ENCODE measurements around the gene RGS14.
"Not testable (repeated sequence)": the region's sequence is repeated elsewhere in the genome, so short reads cannot be mapped to it uniquely, and the experiment has no call there.

RGS14 gene

DNA sequence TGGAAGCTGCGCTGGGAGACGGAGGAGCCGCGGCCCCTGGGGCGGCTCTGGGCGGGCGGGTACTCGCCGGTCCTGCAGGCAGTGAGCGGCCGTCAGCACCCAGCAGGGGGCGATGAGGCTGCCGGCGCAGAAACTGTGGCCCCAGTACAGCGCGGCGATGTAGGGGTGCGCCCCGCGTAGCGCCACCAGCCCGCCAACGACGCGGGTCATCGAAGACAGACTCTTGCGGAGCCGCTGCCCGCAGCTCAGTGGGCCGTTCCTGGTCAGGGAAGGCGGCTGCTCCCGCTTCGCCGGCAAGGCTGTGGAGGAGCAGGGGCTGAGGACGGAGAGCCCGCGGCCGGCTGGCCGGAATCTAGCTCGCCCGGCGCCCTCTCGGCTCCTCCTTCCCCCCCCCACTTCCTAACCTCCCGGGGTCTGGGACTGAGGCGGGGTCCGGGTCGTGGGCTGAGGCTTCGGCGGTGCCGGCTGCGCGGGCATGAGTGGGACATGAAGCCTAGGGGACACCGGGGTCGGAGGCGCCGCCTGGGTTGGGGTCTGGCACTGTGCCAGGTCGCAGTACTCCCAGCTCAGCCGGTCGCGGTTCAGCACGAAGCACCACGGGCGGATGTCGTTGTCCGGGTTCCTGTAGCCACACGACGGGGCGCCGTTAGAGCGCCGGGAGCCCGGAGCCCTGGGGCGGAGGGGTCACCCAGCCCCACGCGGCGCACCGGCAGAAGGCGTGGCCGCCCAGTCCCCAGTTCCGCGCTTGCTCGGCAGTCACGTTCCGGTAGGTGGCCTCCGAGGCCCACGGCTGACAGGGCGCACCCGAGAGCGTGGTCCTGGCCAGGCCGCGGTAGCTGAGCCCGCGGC lies 46.3 kb downstream of the RGS14 start:
- peak; percentile 93 for DNase-seq (ENCODE audit: low spot score)

DNA sequence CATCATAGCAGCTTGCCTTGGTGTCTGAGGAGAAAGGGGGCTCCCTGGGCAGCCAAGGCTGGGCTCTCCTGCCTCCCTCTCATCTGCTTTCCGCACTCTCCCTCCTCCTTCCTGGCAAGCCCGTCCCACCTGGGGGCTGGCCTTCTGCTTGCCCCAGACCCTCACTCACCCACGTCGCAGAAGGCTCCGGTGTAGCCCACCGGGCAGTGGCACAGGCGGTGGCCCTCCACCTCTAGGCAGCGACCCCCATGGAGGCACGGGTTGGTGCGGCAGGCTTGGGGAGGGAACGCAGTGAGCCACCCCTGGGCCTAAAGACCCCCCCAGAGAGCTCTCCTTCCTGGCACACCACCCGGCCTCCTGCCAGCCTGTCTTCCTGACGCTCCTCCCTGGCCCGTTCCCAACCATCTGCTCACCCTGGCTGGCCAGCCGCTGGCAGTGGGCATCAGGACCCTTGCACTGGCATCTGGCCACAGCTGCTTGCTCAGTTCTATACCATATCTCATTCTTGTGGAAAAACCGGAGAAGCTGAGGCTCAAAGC lies 47.0 kb downstream of the RGS14 start:
- no peak for DNase-seq (ENCODE audit: low spot score)

DNA sequence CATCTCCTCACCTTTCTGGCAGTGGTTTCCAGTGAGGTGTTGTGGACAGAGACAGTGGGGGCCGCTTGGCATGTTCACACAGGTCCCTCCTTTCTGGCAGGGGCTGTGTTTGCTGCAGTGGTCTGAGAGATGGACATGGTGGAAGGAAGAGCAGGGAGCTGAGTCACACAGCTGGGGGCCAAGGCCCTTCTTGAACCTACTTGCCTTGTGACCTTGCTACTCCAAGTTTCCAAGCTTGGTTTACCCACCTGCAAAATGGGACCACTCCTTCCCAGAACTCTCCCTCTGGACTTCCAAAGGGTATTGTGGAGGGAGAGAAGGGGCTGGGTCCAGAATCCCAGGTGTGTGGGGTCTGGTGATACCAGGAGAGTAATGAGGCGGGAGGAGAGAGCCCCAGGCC lies 47.6 kb downstream of the RGS14 start:
- DNase-seq (ENCODE audit: low spot score): no peak

DNA sequence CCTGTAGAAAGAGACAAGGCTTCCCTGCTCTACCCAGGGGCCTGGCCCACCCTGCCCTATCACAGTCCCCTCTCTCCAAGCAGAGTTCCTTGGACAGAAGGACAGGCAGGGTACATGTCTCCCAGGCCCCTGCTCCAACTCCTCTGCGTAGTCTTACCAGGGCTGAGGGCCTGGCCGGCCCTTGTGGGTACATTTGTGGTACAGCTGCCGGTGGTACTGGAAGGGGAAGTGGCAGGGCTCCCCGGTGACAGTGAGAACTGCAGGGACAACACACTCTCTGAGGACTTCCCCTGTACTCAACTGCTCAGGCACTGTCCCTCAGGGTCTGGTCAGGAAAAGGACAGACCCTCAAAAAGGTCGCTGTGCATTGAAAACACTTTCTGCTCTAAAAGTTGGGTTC lies 48.1 kb downstream of the RGS14 start:
- no peak for DNase-seq (ENCODE audit: low spot score)

DNA sequence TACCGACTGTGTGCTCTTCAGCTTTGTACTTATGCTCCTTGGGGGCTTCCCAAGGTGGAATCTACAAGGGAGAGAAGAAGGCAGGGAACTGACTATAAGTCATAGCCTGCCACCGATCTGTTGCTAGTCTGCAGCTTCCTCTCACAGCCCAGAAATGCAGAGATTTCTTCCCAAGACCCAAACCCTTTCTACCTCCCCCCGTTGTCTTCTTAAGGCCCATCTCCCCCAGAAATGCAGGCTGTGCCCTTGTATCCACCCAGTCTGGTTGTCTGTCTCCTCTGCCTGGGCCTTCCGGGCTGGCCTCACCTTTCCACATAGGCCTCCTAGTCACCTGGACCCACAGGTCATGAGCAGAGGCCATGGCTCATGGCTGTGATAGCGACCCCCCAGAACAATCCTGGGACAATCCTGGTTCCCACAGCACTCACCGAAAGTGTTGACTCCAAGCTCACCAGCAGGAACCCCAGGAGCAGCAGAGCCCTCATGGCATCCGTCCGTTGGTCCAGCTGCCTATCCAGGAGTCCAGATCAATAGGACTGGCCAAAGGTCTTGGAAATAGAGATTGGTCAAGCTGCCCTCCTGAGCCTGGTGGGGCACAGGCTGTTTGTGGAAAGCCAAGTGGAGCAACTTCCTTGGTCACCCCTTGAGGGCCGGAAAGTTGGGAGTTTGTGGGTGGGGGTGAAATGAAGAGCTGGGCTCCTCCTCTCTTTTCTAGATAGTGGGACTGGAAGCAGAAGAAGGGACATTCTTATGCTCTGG lies 51.5 kb downstream of the RGS14 start, which contains the start of gene F12:
Gene F12 (minus strand): TSS at position 522 of the 759 bp plus-strand sequence. CDS start 37 bp downstream, at position 485.
- no peak for DNase-seq (ENCODE audit: low spot score)

DNA sequence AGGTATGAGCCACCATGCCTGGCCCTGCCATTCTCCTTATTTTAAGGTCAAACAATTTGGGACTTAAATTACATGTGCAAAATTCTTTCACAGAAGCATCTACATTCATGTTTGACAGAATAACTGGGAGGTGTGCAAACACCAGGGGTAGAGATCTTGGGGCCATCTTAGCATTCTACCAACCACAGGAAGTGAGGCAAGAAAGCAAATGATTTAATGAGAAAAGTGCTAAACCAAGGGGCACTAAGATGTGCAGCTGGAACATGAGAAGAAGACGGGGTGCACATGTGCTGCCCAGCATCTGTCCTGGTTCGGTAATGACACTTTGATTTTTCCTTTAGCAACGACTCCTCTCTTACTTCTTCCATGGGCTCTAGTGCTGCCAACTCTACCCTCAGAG lies 52.9 kb downstream of the RGS14 start:
- no peak for DNase-seq (ENCODE audit: low spot score)

DNA sequence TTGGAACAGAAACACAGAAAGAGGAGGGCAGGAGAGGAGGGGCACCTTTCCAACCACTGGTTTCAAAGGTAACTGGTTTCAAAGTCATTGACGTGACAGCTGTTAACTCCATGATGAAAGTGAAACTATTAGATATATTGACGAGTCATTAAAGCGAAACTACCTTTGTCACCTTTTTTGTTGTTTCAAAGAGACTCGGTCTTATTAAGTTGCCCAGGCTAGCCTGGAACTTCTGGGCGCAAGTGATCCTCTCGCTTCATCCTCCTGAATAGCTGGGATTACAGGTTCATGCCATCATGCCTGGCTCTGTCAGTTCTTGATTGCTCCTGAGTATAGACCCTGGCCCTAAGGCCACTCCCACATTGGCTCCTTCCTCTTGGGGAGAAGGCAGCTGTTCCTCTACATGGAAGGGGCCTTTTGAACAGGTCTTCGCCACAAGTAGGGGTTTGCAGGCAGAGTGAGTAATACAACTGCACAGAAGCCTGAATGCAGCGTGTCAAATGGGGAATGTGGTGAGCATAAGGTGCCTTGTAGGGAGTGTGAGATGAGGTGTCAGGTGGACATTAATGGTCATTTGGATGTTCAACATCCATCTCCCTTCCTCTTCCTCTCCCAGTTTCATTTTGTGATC lies 55.0 kb downstream of the RGS14 start:
- no peak for DNase-seq (ENCODE audit: low spot score)

DNA sequence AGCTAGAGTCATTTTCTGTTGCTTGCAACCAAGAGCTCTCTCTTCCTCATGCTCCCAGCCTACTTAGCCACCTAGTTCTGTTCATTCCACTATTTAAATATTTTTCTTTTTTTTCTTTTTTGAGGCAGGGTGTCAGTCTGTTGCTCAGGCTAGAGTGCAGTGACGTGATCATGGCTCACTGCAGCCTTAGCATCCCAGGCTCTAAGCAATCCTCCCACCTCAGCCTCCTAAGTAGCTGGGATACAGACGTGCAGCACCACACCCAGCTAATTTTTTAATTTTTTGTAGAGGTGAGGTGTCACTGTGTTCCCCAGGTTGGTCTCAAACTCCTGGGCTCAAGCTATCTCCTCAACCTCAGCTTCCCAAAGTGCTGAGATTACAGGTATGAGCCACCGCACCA lies 56.8 kb downstream of the RGS14 start:
- no peak for DNase-seq (ENCODE audit: low spot score)

DNA sequence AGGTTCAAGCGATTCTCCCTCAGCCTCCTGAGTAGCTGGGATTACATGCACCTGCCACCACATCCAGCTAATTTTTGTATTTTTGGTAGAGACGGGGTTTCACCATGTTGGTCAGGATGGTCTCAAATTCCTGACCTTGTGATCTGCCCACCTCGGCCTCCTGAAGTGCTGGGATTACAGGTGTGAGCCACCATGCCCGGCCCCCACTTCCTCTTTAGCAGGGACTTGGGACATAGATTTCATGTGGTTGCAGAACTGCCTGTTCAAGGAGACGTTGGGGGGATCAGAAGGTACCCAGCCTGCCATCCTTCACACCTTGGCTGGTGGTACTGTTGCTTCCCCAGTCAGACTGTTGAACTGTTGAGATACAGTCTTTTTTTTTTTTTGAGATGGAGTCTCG lies 59.4 kb downstream of the RGS14 start:
- DNase-seq (ENCODE audit: low spot score): not testable (repeated sequence)

DNA sequence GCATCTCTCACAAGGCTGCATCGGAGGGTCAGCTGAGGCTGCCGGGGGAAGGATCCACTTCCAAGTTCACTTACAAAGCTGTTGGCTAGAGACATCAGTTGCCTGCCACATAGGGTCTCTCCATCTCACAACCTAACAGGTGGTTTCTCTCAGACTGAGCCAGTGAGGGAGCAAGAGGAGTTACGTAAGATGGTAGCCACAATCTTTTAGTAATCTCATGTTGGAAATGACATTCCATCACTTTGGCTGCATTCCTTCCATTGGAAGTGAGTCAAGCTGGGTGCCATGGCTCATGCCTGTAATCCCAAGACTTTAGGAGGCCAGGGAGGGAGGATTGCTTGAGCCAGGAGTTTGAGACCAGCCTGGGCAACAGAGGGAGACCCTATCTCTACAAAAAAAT lies 61.3 kb downstream of the RGS14 start:
- peak; percentile 24 for DNase-seq (ENCODE audit: low spot score)

DNA sequence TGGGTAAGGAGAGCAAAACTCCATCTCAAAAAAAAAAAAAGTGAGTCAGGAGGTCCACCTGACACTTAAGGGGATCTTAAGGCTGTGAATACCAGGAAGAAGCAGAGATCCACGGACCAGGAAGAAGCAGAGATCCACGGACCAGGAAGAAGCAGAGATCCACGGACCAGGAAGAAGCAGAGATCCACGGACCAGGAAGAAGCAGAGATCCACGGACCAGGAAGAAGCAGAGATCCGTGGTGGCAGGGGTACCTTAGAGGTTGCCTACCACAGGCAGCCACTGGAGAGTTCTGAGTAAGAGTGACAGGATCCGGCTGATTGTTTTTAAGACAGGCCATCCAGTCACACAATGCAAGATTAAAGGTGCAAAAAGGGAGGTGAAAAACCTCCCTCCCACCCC lies 62.7 kb downstream of the RGS14 start:
- DNase-seq (ENCODE audit: low spot score): not testable (repeated sequence)

DNA sequence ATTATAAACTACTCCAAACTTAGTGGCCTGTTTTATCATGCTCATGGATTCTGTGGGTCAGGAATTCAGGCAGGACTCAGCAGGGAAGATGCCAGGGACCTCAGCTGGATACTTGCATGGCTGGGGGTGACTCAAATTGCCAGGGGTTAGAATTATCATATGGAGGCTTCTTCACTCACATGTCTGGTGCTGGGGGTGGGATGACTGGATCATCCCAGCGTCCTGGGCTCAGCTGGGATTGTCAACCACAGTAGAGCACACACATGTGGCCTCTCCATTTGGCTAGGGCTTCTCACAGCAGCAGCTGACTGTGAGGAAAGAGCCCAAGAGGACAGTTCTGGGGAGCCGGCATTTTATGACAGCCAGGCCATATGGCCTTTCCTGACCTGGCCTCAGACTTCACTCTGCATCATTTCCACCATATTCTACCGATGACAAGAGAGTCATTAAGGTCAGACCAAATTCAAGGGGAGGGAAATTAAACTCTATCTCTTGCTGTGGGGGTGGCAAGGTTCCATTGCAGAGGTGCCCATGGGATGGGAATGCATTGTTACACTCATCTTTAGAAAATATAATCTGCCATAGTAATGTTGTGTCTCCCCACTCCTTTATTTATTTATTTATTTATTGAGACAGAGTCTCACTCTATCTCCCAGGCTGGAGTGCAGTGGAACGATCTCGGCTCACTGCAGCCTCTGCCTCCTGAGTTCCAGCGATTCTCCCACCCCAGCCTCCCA lies 63.5 kb downstream of the RGS14 start:
- DNase-seq (ENCODE audit: low spot score): no peak
